Left ventricle myocardium inferior (tissue), 1 donor: ENCODE data around the gene SEMA7A. TPM values are rescaled to one million over a fixed set of nuclear protein-coding genes. Genes with fewer than 3 reads are reported as not detected.
A peak's percentile ranks its signal among the peaks of the same experiment; 100 is the strongest.

Source experiments
- DNase-seq: peaks from one replicate; pipeline ENCODE4 v3.0.0-alpha.2; 2020
- H3K27ac ChIP-seq: fragments of 200-600 bp; replicated peaks from 2 replicates; pipeline ENCODE4 v1.8.0; 2021
- H3K27me3 ChIP-seq: fragments of 200-600 bp; 2 replicates; pipeline ENCODE4 v1.8.0; 2021; ENCODE audit warnings: low read depth
- H3K36me3 ChIP-seq: fragments of 200-600 bp; 2 replicates; pipeline ENCODE4 v1.8.0; 2021
- H3K4me1 ChIP-seq: fragments of 200-600 bp; 2 replicates; pipeline ENCODE4 v1.8.0; 2021
- H3K4me3 ChIP-seq: fragments of 200-600 bp; 2 replicates; pipeline ENCODE4 v1.8.0; 2021; ENCODE audit warnings: mild to moderate bottlenecking, moderate library complexity
- H3K9me3 ChIP-seq: fragments of 200-600 bp; replicated peaks from 2 replicates; pipeline ENCODE4 v1.8.0; 2021
- CTCF ChIP-seq: fragments of 200-600 bp; IDR thresholded peaks from 2 replicates; pipeline ENCODE4 v1.8.0; 2021; ENCODE audit warnings: antibody characterized with exemption, mild to moderate bottlenecking, borderline replicate concordance
- intact Hi-C: fragments of 100-400 bp; cut with micrococcal nuclease; formaldehyde crosslinking; loops from one replicate; pipeline ENCODE4 v1.11.0; 2022
- total RNA-seq: library from RNA; stranded (reverse); fragmentation: NEBNext Ultra II Directional; extraction: Animal tissue kit (Norgen Biotek cat#: 25700); gene quantifications from one replicate; pipeline ENCODE4 v1.2.1, GENCODE V29; 2021
- donor health status: DM: no; HTN: yes; CAD: no; lungs with severe emphysema.

SEMA7A gene
- total RNA-seq, 1 donor from 2014 or later = 1.5 TPM

- H3K36me3 ChIP-seq = peaks cover 29% of the 10 kb centered on the region
- no peaks in the 10 kb centered on the region for H3K27me3 ChIP-seq
- no peak overlapping the region for H3K4me3 ChIP-seq
- intact Hi-C loops = no loop called here
- no peak overlapping the region for H3K27ac ChIP-seq
- no peak for DNase-seq
- peaks cover 8% of the 10 kb centered on the region for H3K4me1 ChIP-seq
- H3K9me3 ChIP-seq = no peaks in the 10 kb centered on the region
- TF ChIP-seq CTCF = no peak
Measured at GRCh38 chr15:74442604-74443003, 8.8 kb upstream of the SEMA7A start.

- Histone ChIP-seq H3K36me3 (peaks cover 24% of the 10 kb centered on the region), H3K4me3 (no peak overlapping the region), H3K27ac (no peak overlapping the region), H3K27me3 (no peaks in the 10 kb centered on the region), H3K9me3 (no peaks in the 10 kb centered on the region), H3K4me1 (peaks cover 8% of the 10 kb centered on the region)
- intact Hi-C loops = no loop called here
- no peak for TF ChIP-seq CTCF
- DNase-seq = no peak
Measured at GRCh38 chr15:74442063-74442462, 8.3 kb upstream of the SEMA7A start.

- intact Hi-C loops = no loop called here
- no peak overlapping the region for H3K4me3 ChIP-seq
- no peaks in the 10 kb centered on the region for H3K9me3 ChIP-seq
- H3K27ac ChIP-seq = no peak overlapping the region
- peaks cover 8% of the 10 kb centered on the region for H3K4me1 ChIP-seq
- peaks cover 17% of the 10 kb centered on the region for H3K36me3 ChIP-seq
- no peaks in the 10 kb centered on the region for H3K27me3 ChIP-seq
- TF ChIP-seq CTCF = no peak
- DNase-seq = no peak
Measured at GRCh38 chr15:74441248-74441941, 7.6 kb upstream of the SEMA7A start.

GRCh38 chr15:74438721-74439316 is 5.1 kb upstream of the SEMA7A start:
- DNase-seq = peak; percentile 68
- no peak overlapping the region for H3K4me3 ChIP-seq
- peak; percentile 97 for TF ChIP-seq CTCF
- no peak overlapping the region for H3K27ac ChIP-seq
- no peaks in the 10 kb centered on the region for H3K36me3 ChIP-seq
- no peaks in the 10 kb centered on the region for H3K9me3 ChIP-seq
- intact Hi-C loops = loop anchor here (5.0 kb wide), 1 partner anchor 57 kb away; no protein-coding TSS in a partner anchor
- no peaks in the 10 kb centered on the region for H3K27me3 ChIP-seq
- H3K4me1 ChIP-seq = peaks cover 8% of the 10 kb centered on the region

GRCh38 chr15:74438206-74438605 is 4.4 kb upstream of the SEMA7A start:
- peaks cover 4% of the 10 kb centered on the region for H3K27me3 ChIP-seq
- H3K36me3 ChIP-seq = no peaks in the 10 kb centered on the region
- H3K4me3 ChIP-seq = no peak overlapping the region
- no peak overlapping the region for H3K27ac ChIP-seq
- intact Hi-C loops = loop anchor here (5.0 kb wide), 1 partner anchor 56 kb away; no protein-coding TSS in a partner anchor
- H3K4me1 ChIP-seq = peaks cover 14% of the 10 kb centered on the region
- H3K9me3 ChIP-seq = no peaks in the 10 kb centered on the region
- no peak for DNase-seq
- TF ChIP-seq CTCF = no peak
